HUES6 (cell line): ENCODE results near the gene PLEKHJ1.
"Not testable (repeated sequence)": the region's sequence is repeated elsewhere in the genome, so short reads cannot be mapped to it uniquely, and the experiment has no call there.

Source experiments
- H3K27ac ChIP-seq: 2 replicates; pipeline ENCODE4 v1.7.0; 2013; ENCODE audit warnings: low read depth, mild to moderate bottlenecking, low read length, inconsistent platforms
- H3K27me3 ChIP-seq: 2 replicates; pipeline ENCODE4 v1.6.1; 2013; ENCODE audit warnings: low read length; ENCODE audit not compliant: control insufficient read depth, insufficient read depth
- H3K36me3 ChIP-seq: 2 replicates; pipeline ENCODE4 v1.6.1; 2013; ENCODE audit warnings: low read length; ENCODE audit not compliant: control insufficient read depth, insufficient read depth
- H3K4me1 ChIP-seq: 2 replicates; pipeline ENCODE4 v1.6.1; 2013; ENCODE audit warnings: low read length; ENCODE audit not compliant: control insufficient read depth, insufficient read depth
- H3K4me3 ChIP-seq: 2 replicates; pipeline ENCODE4 v1.5.1; 2013; ENCODE audit warnings: low read depth, low read length
- H3K9ac ChIP-seq: one replicate; pipeline ENCODE4 v1.6.1; 2013; ENCODE audit warnings: mild to moderate bottlenecking, low read length
- H3K9me3 ChIP-seq: 2 replicates; pipeline ENCODE4 v1.6.1; 2013; ENCODE audit warnings: low read depth, low read length; ENCODE audit not compliant: control insufficient read depth, insufficient read depth

The PLEKHJ1 gene

GRCh38 chr19:2236314-2237050 lies at the start of gene PLEKHJ1, which contains the start of gene SF3A2:
TSS of gene PLEKHJ1 (minus strand) at chr19:2236329. CDS start at chr19:2236248, 81 bp downstream.
TSS of gene SF3A2 (plus strand) at chr19:2236824. CDS start at chr19:2243419, 6,595 bp downstream.
- Histone ChIP-seq H3K27me3 (no peaks in the 10 kb centered on the region), H3K4me3 (peak within 1 kb of the TSS; percentile 89), H3K27ac (peak within 1 kb of the TSS; percentile 97), H3K9me3 (no peaks in the 10 kb centered on the region), H3K4me1 (peaks cover 32% of the 10 kb centered on the region), H3K9ac (peak within 1 kb of the TSS; percentile 98), H3K36me3 (peaks cover 39% of the 10 kb centered on the region)

- no peaks in the 10 kb centered on the region for H3K4me1 ChIP-seq
These were observed 47.8 kb upstream of the PLEKHJ1 start for GRCh38 chr19:2283835-2284507.

GRCh38 chr19:2282862-2283237 lies 46.7 kb upstream of the PLEKHJ1 start:
- Histone ChIP-seq H3K27me3 (peaks cover 41% of the 10 kb centered on the region), H3K4me1 (no peaks in the 10 kb centered on the region), H3K4me3 (peak overlapping the region; percentile 63; the same call in 1 of the 2 replicates), H3K9ac (no peak overlapping the region), H3K27ac (no peak overlapping the region), H3K9me3 (no peaks in the 10 kb centered on the region), H3K36me3 (no peaks in the 10 kb centered on the region)

More at GRCh38 chr19:2283835-2284507, 47.8 kb upstream of the PLEKHJ1 start:
- H3K36me3 ChIP-seq: no peaks in the 10 kb centered on the region
- H3K9me3 ChIP-seq: no peaks in the 10 kb centered on the region
- no peak overlapping the region for H3K9ac ChIP-seq
- H3K27ac ChIP-seq: no peak overlapping the region
- H3K27me3 ChIP-seq: peaks cover 52% of the 10 kb centered on the region
- H3K4me3 ChIP-seq: no peak overlapping the region

- peaks cover 35% of the 10 kb centered on the region for H3K27me3 ChIP-seq
- H3K4me3 ChIP-seq: peak within 1 kb of the TSS; percentile 63
- H3K9me3 ChIP-seq: no peaks in the 10 kb centered on the region
- no peak within 1 kb of the TSS for H3K27ac ChIP-seq
- H3K4me1 ChIP-seq: no peaks in the 10 kb centered on the region
- H3K9ac ChIP-seq: no peak within 1 kb of the TSS
- no peaks in the 10 kb centered on the region for H3K36me3 ChIP-seq
These were observed 46.1 kb upstream of the PLEKHJ1 start, which contains the start of gene PEAK3 for GRCh38 chr19:2282062-2282861. TSS of gene PEAK3 (minus strand) at chr19:2282175. CDS start at chr19:2280931, 1,244 bp downstream.

GRCh38 chr19:2281265-2282061 lies 45.3 kb upstream of the PLEKHJ1 start:
- not testable (repeated sequence) for H3K4me1 ChIP-seq

GRCh38 chr19:2280633-2281264 lies 44.6 kb upstream of the PLEKHJ1 start:
- Histone ChIP-seq H3K27ac (no peak overlapping the region), H3K4me1 (no peaks in the 10 kb centered on the region), H3K9ac (no peak overlapping the region), H3K4me3 (no peak overlapping the region), H3K9me3 (no peaks in the 10 kb centered on the region), H3K36me3 (no peaks in the 10 kb centered on the region), H3K27me3 (peaks cover 21% of the 10 kb centered on the region)

More at GRCh38 chr19:2281265-2282061, 45.3 kb upstream of the PLEKHJ1 start:
- not testable (repeated sequence) for H3K9ac ChIP-seq, H3K27ac ChIP-seq, H3K36me3 ChIP-seq, H3K9me3 ChIP-seq
- peak overlapping the region; percentile 63 for H3K4me3 ChIP-seq
- peaks cover 28% of the 10 kb centered on the region for H3K27me3 ChIP-seq

- no peak overlapping the region for H3K9ac ChIP-seq
- peaks cover 4% of the 10 kb centered on the region; the same call in 1 of the 2 replicates for H3K4me1 ChIP-seq
- H3K4me3 ChIP-seq: no peak overlapping the region
- peaks cover 17% of the 10 kb centered on the region for H3K27me3 ChIP-seq
- no peaks in the 10 kb centered on the region for H3K9me3 ChIP-seq
- H3K36me3 ChIP-seq: 0 out of 2 replicates have a peak, but pooled peaks cover 2% of the 10 kb centered on the region
- H3K27ac ChIP-seq: no peak overlapping the region
These were observed 42.5 kb upstream of the PLEKHJ1 start for GRCh38 chr19:2278459-2279158.

- Histone ChIP-seq H3K27ac (no peak overlapping the region), H3K9ac (no peak overlapping the region), H3K36me3 (peaks cover 9% of the 10 kb centered on the region), H3K27me3 (peaks cover 5% of the 10 kb centered on the region), H3K4me1 (peaks cover 11% of the 10 kb centered on the region; the same call in 1 of the 2 replicates), H3K9me3 (no peaks in the 10 kb centered on the region), H3K4me3 (no peak overlapping the region)
These were observed 41.0 kb upstream of the PLEKHJ1 start for GRCh38 chr19:2277138-2277537.

GRCh38 chr19:2276429-2276986 lies 40.4 kb upstream of the PLEKHJ1 start:
- Histone ChIP-seq H3K27me3 (no peaks in the 10 kb centered on the region), H3K9me3 (no peaks in the 10 kb centered on the region), H3K9ac (no peak overlapping the region), H3K4me3 (no peak overlapping the region), H3K27ac (no peak overlapping the region), H3K36me3 (peaks cover 14% of the 10 kb centered on the region), H3K4me1 (peaks cover 16% of the 10 kb centered on the region)
